ENCODE data around the gene PSMC3.

Gene PSMC3

DNA sequence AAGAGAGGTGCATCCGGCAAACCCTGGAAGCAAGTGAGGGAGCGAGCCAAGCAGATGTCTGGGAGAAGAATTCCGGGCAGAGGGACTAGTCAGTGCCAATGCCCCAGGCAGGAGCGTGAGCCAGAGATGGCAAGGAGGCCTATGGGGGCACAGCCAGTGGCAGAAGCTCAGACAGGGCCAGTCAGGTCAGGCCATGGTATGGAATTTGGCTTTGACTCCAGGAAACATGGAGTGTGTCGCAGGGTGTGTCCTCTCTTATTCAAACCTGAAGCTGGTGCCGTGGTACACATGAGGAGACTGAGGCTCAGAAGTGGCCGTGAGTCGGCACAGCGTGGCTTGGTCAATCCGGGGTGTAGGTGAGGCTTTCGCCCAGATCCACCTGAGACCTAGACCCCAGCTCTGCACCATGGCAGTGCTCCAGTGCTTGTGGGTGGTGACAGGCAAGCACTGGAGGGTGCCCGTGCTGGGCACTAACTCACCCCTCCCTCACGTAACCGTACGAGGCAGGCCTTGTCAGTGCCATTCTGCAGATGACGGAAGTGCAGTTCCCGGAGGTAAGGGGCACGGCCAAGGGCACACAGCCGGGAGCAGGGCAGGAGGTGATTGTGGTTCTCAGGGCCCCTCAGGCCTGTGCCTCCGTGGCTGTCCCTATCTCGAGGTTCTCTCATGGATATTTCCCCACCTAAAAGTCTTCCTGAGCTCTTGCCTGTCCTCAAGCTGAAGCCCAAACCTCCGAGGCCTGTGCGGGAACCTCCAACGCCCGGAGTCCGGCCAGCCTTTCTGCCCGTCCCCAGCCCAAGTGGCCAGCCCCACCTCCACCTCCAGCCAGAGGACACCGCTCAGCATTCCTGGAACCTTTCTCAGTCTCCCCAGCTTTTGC, 37.3 kb downstream of the PSMC3 start:
- in situ Hi-C loops (cut with MboI; ENCODE audit: low pct_unique_long_range_greater_than_20kb, low sequenced_read_pairs, unreplicated experiment), result no loop called here
- DNase-seq (ENCODE audit: low spot score), result no peak
- TF ChIP-seq, protein P1, sequence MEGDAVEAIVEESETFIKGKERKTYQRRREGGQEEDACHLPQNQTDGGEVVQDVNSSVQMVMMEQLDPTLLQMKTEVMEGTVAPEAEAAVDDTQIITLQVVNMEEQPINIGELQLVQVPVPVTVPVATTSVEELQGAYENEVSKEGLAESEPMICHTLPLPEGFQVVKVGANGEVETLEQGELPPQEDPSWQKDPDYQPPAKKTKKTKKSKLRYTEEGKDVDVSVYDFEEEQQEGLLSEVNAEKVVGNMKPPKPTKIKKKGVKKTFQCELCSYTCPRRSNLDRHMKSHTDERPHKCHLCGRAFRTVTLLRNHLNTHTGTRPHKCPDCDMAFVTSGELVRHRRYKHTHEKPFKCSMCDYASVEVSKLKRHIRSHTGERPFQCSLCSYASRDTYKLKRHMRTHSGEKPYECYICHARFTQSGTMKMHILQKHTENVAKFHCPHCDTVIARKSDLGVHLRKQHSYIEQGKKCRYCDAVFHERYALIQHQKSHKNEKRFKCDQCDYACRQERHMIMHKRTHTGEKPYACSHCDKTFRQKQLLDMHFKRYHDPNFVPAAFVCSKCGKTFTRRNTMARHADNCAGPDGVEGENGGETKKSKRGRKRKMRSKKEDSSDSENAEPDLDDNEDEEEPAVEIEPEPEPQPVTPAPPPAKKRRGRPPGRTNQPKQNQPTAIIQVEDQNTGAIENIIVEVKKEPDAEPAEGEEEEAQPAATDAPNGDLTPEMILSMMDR (IDR thresholded peaks at IDR 0.05; ENCODE audit: extremely low read depth, insufficient read depth, missing control alignments), result no peak

DNA sequence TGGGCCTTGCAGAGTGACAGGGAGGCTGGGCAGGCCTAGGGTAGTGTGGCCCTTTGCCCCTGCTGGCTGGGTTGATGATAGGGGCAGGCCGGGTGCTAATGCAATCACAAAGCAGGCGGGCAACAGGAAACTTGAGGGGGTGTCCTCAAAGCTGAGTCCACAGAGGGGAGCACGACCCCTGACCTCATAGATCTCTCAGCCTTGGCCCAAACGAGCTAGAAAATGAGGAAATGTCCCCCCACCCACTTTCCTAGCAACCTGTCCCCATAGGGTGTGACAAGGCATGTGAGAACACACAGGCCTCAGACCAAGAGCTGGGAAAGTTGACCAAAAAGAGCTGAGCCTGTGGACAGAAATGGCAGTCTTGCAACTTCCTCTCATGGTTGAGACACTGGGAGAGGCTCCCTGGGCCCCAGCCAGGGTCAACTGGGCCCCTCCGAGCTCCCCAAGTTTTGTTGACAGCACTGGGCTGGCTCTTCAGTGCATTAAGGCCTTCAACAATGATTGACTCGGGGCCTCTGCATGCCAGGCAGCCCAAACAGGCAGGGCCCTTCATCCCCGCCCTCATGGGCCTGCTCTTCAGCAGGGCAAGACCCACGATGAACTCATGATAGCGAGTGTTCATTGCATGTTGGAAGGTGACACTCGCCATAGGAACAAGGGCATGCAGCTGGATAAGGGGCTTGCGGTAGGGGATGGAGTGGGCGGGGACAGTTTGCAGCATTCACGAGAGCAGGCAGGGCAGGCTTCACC, 38.1 kb downstream of the PSMC3 start:
- in situ Hi-C loops (cut with MboI; ENCODE audit: low pct_unique_long_range_greater_than_20kb, low sequenced_read_pairs, unreplicated experiment), result no loop called here
- TF ChIP-seq, protein P1 (IDR thresholded peaks at IDR 0.05; ENCODE audit: extremely low read depth, insufficient read depth, missing control alignments), result no peak
- DNase-seq (ENCODE audit: low spot score), result no peak

DNA sequence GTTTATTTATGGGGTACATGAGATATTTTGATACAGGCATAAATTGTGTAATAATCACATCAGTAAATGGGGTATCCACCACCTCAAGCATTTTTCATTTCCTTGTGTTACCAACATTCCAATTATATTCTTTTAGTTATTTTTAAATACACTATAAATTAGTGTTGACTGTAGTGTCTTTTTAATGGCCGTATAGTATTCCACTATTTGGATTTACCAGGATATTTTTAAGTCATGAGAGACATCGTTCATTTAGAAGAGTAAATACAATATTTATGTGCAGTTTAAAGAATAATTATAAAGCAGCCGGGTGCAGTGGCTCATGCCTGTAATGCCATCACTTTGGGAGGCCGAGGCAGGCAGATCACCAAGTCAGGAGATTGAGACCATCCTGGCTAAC, 41.7 kb downstream of the PSMC3 start:
- in situ Hi-C loops (cut with MboI; ENCODE audit: low pct_unique_long_range_greater_than_20kb, low sequenced_read_pairs, unreplicated experiment), result no loop called here
- TF ChIP-seq, protein P1 (IDR thresholded peaks at IDR 0.05; ENCODE audit: extremely low read depth, insufficient read depth, missing control alignments), result no peak
- no peak for DNase-seq (ENCODE audit: low spot score)

DNA sequence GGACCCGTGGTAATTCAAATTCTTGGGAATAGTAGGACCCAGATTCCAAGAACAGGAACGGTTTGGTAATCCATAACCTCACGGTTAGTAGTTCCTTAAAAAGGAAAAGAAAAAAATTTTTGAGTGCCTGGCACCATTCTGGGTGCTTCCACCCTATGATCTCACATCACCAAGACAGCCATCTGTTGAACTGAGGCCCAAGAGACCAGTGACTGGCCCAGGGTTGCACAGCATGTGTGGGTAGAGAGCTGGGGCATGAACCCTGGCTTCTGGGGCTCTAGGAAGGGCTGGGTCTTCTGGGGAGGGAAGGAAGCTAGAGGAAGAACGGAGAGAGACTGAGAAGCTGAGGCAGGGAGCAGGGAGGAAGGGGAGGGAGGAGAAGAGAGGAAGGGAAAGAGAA, 43.2 kb downstream of the PSMC3 start:
- DNase-seq (ENCODE audit: low spot score), result no peak
- TF ChIP-seq, protein P1 (IDR thresholded peaks at IDR 0.05; ENCODE audit: extremely low read depth, insufficient read depth, missing control alignments), result no peak
- in situ Hi-C loops (cut with MboI; ENCODE audit: low pct_unique_long_range_greater_than_20kb, low sequenced_read_pairs, unreplicated experiment), result no loop called here

DNA sequence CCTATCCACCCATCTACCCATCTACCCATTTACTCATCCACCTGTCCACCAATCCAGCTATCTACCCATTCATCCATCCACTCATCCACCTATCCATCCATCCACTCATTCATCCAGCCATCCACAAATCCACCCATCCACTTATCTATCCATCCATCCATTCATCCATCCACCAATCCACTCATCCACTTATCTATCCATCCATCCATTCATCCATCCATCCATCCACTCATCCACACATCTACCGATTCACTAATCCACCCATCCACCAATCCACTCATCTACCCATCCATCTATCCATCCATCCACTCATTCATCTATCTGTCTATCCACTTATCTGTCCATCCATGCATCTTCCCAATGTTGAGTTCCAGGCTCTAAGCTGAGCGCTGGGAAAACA, 46.2 kb downstream of the PSMC3 start:
- TF ChIP-seq, protein P1 (IDR thresholded peaks at IDR 0.05; ENCODE audit: extremely low read depth, insufficient read depth, missing control alignments), result no peak
- in situ Hi-C loops (cut with MboI; ENCODE audit: low pct_unique_long_range_greater_than_20kb, low sequenced_read_pairs, unreplicated experiment), result no loop called here
- DNase-seq (ENCODE audit: low spot score), result no peak

DNA sequence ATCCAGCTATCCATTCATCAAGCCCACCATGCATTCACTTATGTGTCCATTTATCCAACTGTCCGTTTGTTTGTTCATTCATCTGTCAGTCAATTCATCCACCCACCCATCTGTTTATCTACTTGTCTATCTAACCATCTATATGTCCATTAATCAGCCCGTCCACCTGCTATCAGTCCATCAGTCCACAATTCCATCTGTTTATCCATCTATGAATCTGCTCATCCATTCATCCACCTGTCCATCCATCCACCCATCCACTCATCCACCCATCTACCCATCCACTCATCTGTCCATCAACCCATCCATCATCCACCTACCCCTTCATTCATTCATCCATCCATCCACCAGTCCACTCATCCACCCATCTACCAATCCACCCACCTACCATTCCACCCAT, 46.9 kb downstream of the PSMC3 start:
- TF ChIP-seq, protein P1 (IDR thresholded peaks at IDR 0.05; ENCODE audit: extremely low read depth, insufficient read depth, missing control alignments), result no peak
- no peak for DNase-seq (ENCODE audit: low spot score)
- in situ Hi-C loops (cut with MboI; ENCODE audit: low pct_unique_long_range_greater_than_20kb, low sequenced_read_pairs, unreplicated experiment), result no loop called here

Measured in GM13977 (cell line).